Dendritic cell treated with granulocyte-macrophage colony-stimulating factor and Interleukin-4, amounts not matched to agents 40 ng/mL and 50 ng/mL, for 4 days (primary cell): Measurements from ENCODE around the gene HES5.

Experiments used
- H3K27ac Mint-ChIP-seq: one replicate; pipeline ENCODE4 v1.8.0; 2022; ENCODE audit warnings: mild to moderate bottlenecking, mixed read lengths
- H3K27me3 Mint-ChIP-seq: one replicate; pipeline ENCODE4 v1.8.0; 2022; ENCODE audit warnings: mild to moderate bottlenecking, mixed read lengths
- H3K36me3 Mint-ChIP-seq: one replicate; pipeline ENCODE4 v1.8.0; 2022; ENCODE audit warnings: low read depth, mixed read lengths
- H3K4me1 Mint-ChIP-seq: one replicate; pipeline ENCODE4 v1.8.0; 2022; ENCODE audit warnings: low read depth, mixed read lengths
- H3K4me3 Mint-ChIP-seq: one replicate; pipeline ENCODE4 v1.8.0; 2022; ENCODE audit warnings: mild to moderate bottlenecking, moderate library complexity, mixed read lengths
- H3K9me3 Mint-ChIP-seq: one replicate; pipeline ENCODE4 v1.8.0; 2022; ENCODE audit warnings: mixed read lengths
- intact Hi-C: fragments of 100-400 bp; cut with micrococcal nuclease; formaldehyde crosslinking; loops from one replicate; pipeline ENCODE4 v1.15.0; 2022

The HES5 gene

GRCh38 chr1:2496087-2496622, 33.9 kb downstream of the HES5 start:
- H3K27ac Mint-ChIP-seq, result no peak overlapping the region
- no peaks in the 10 kb centered on the region for H3K9me3 Mint-ChIP-seq
- intact Hi-C loops, result no loop called here
- H3K4me3 Mint-ChIP-seq, result no peak overlapping the region
- peaks cover 10% of the 10 kb centered on the region for H3K4me1 Mint-ChIP-seq
- H3K27me3 Mint-ChIP-seq, result peaks cover 7% of the 10 kb centered on the region
- H3K36me3 Mint-ChIP-seq, result no peaks in the 10 kb centered on the region

DNA sequence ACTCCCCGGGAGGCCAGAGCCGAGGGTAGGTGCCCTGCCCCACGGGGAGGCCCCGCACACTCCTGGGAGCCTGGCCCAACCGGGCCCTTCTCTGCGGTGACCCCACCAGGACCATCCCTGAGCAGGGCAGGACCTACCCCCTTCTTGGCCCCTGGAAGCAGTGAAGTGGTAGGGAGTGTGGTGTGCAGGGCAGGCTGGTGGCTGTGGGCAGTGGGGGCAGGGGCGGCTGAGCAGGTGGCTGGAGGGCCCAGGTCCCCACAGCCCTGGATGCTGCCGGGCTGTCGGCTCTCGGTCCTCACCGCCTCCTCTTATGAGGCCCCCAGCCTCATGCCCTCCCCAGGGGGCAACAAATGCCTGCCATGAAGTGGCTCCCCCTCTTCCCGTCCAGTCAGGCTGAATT, 34.5 kb downstream of the HES5 start:
- H3K36me3 Mint-ChIP-seq, result no peaks in the 10 kb centered on the region
- H3K9me3 Mint-ChIP-seq, result no peaks in the 10 kb centered on the region
- H3K27ac Mint-ChIP-seq, result no peak overlapping the region
- H3K4me1 Mint-ChIP-seq, result peaks cover 10% of the 10 kb centered on the region
- peaks cover 7% of the 10 kb centered on the region for H3K27me3 Mint-ChIP-seq
- no peak overlapping the region for H3K4me3 Mint-ChIP-seq
- intact Hi-C loops, result no loop called here

- Mint-ChIP-seq H3K27ac (no peak overlapping the region), H3K36me3 (no peaks in the 10 kb centered on the region), H3K4me3 (no peak overlapping the region), H3K4me1 (peaks cover 5% of the 10 kb centered on the region), H3K9me3 (no peaks in the 10 kb centered on the region), H3K27me3 (peaks cover 7% of the 10 kb centered on the region)
- intact Hi-C loops, result no loop called here
These were observed 35.0 kb downstream of the HES5 start for GRCh38 chr1:2495026-2495425.

DNA sequence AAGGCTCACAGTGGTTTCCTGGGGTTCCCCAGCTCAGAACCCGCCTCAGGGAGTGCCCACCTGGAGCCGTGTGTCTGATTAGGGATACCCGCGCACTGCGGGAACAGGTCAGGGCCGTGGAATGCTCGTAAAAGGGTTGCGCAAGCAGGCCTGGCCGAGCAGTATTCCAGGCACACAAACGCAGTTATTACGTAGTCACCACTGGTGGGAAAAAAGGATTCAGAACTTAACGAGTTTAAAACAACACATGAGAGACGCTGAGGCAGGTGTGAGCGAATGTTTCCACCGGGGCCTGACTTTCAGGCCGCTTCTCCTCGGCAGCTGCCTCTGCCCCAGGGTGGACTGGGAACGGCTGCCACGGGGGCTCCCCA, 35.8 kb downstream of the HES5 start:
- Mint-ChIP-seq H3K36me3 (no peaks in the 10 kb centered on the region), H3K9me3 (no peaks in the 10 kb centered on the region), H3K4me3 (no peak overlapping the region), H3K27ac (no peak overlapping the region), H3K4me1 (no peaks in the 10 kb centered on the region), H3K27me3 (peaks cover 7% of the 10 kb centered on the region)
- intact Hi-C loops, result no loop called here

GRCh38 chr1:2493691-2494322, 36.3 kb downstream of the HES5 start:
- H3K4me1 Mint-ChIP-seq, result no peaks in the 10 kb centered on the region
- no peak overlapping the region for H3K27ac Mint-ChIP-seq
- H3K27me3 Mint-ChIP-seq, result peaks cover 7% of the 10 kb centered on the region
- H3K36me3 Mint-ChIP-seq, result no peaks in the 10 kb centered on the region
- no peak overlapping the region for H3K4me3 Mint-ChIP-seq
- intact Hi-C loops, result no loop called here
- peaks cover 5% of the 10 kb centered on the region for H3K9me3 Mint-ChIP-seq

GRCh38 chr1:2493218-2493617, 36.8 kb downstream of the HES5 start:
- Mint-ChIP-seq H3K4me1 (no peaks in the 10 kb centered on the region), H3K4me3 (no peak overlapping the region), H3K36me3 (no peaks in the 10 kb centered on the region), H3K27ac (no peak overlapping the region), H3K27me3 (peaks cover 7% of the 10 kb centered on the region), H3K9me3 (peaks cover 10% of the 10 kb centered on the region)
- intact Hi-C loops, result no loop called here

DNA sequence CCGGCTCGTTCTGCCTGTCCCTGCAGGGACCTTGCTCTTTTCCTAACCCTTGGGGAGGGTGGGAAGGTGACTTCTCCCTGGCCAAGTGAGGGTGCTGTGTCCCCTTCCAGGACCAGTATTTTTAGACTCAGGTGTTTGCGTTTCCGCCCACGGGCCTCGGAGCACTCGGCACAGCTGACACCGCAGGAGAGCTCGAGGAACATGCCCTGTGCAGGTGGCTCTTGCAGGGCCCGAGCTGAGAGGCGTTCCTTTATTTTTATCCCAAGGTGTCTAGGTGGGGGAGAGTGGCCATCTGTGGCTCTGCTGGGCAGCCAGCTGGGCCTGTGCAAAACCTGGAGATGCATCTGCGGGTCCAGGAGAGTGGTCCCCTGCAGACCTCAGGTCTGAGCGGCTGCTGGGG, 38.0 kb downstream of the HES5 start:
- intact Hi-C loops, result no loop called here
- peaks cover 17% of the 10 kb centered on the region for H3K9me3 Mint-ChIP-seq
- H3K36me3 Mint-ChIP-seq, result no peaks in the 10 kb centered on the region
- no peaks in the 10 kb centered on the region for H3K4me1 Mint-ChIP-seq
- no peak overlapping the region for H3K4me3 Mint-ChIP-seq
- peaks cover 7% of the 10 kb centered on the region for H3K27me3 Mint-ChIP-seq
- H3K27ac Mint-ChIP-seq, result no peak overlapping the region

DNA sequence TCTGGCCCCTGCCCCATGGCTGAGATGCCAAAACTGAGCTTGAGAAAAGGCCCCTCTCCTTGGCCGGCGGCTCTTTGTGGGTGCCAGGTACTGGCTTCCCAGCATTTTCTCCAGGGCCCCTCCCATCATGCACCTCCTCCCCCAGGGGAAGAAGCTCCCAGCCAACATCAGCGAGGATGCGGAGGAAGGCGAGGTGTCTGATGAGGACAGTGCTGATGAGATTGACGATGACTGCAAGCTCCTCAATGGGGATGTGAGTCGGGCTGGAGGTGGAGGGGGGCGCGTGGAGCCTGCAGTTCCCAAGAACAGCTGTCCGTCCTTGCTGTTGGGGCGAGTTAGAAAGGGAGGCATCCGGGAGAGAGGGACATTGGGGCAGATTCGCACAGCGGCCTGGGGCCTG, 40.4 kb downstream of the HES5 start:
- intact Hi-C loops, result no loop called here
- Mint-ChIP-seq H3K4me1 (no peaks in the 10 kb centered on the region), H3K27me3 (peaks cover 7% of the 10 kb centered on the region), H3K27ac (no peak overlapping the region), H3K4me3 (no peak overlapping the region), H3K9me3 (peaks cover 17% of the 10 kb centered on the region), H3K36me3 (no peaks in the 10 kb centered on the region)

DNA sequence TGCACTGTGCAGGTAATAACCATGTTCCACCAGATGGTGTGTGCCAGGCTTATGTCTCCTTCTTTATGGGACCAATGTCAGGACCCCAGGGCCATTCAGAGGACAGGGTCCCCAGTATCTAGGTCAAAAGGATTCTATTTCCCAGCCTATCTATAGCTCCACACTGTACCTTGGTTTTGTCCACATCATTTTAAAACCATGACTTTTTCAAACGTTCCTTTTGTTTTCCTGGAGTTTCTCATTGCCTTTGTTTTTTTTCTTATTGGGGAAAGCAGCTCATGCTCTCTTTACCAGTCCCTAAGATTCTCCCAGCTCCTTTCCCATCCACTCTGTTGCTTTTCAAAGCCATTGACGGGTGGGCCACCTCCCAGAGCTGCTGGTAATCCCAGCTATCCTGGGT, 41.4 kb downstream of the HES5 start:
- H3K9me3 Mint-ChIP-seq, result peaks cover 17% of the 10 kb centered on the region
- peaks cover 3% of the 10 kb centered on the region for H3K27me3 Mint-ChIP-seq
- no peak overlapping the region for H3K4me3 Mint-ChIP-seq
- H3K36me3 Mint-ChIP-seq, result no peaks in the 10 kb centered on the region
- no peak overlapping the region for H3K27ac Mint-ChIP-seq
- no peaks in the 10 kb centered on the region for H3K4me1 Mint-ChIP-seq
- intact Hi-C loops, result no loop called here

DNA sequence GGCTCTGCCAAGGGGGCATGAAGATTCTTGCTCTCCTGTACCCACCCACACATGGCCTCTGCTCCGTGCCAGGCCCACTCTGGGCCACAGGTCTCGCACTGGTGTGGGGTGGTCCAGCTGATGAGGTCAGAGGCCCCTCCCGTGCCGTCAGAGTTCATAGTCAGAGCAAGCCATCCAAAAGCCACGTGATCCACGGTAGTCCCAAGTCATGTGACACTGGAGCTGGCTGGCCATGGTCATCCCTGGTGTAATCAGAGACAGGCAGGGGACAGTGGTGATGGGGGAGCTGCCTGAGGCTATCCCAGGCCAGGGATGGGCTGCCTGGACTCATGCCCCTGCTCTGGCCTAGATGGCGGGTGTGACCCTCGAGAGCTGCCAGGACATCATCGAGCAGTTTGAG, 43.5 kb downstream of the HES5 start:
- H3K4me1 Mint-ChIP-seq, result no peaks in the 10 kb centered on the region
- peaks cover 17% of the 10 kb centered on the region for H3K9me3 Mint-ChIP-seq
- no peaks in the 10 kb centered on the region for H3K36me3 Mint-ChIP-seq
- H3K27ac Mint-ChIP-seq, result no peak overlapping the region
- H3K4me3 Mint-ChIP-seq, result no peak overlapping the region
- H3K27me3 Mint-ChIP-seq, result no peaks in the 10 kb centered on the region
- intact Hi-C loops, result no loop called here

- intact Hi-C loops, result no loop called here
These were observed 44.0 kb downstream of the HES5 start for GRCh38 chr1:2486041-2486440.

GRCh38 chr1:2483970-2484369, 46.1 kb downstream of the HES5 start:
- H3K36me3 Mint-ChIP-seq, result no peaks in the 10 kb centered on the region
- intact Hi-C loops, result no loop called here
- H3K27ac Mint-ChIP-seq, result no peak overlapping the region

More at GRCh38 chr1:2486041-2486440, 44.0 kb downstream of the HES5 start:
- H3K4me1 Mint-ChIP-seq, result no peaks in the 10 kb centered on the region
- no peaks in the 10 kb centered on the region for H3K36me3 Mint-ChIP-seq
- no peaks in the 10 kb centered on the region for H3K27me3 Mint-ChIP-seq
- no peak overlapping the region for H3K4me3 Mint-ChIP-seq
- no peak overlapping the region for H3K27ac Mint-ChIP-seq
- H3K9me3 Mint-ChIP-seq, result peaks cover 17% of the 10 kb centered on the region

GRCh38 chr1:2483026-2483425, 47.0 kb downstream of the HES5 start:
- Mint-ChIP-seq H3K36me3 (no peaks in the 10 kb centered on the region), H3K4me1 (no peaks in the 10 kb centered on the region), H3K27ac (no peak overlapping the region), H3K9me3 (peaks cover 5% of the 10 kb centered on the region), H3K27me3 (no peaks in the 10 kb centered on the region), H3K4me3 (no peak overlapping the region)
- intact Hi-C loops, result no loop called here

More at GRCh38 chr1:2483970-2484369, 46.1 kb downstream of the HES5 start:
- Mint-ChIP-seq H3K27me3 (no peaks in the 10 kb centered on the region), H3K4me1 (no peaks in the 10 kb centered on the region), H3K9me3 (peaks cover 14% of the 10 kb centered on the region), H3K4me3 (no peak overlapping the region)

GRCh38 chr1:2482588-2482987, 47.5 kb downstream of the HES5 start:
- no peak overlapping the region for H3K4me3 Mint-ChIP-seq
- H3K4me1 Mint-ChIP-seq, result no peaks in the 10 kb centered on the region

DNA sequence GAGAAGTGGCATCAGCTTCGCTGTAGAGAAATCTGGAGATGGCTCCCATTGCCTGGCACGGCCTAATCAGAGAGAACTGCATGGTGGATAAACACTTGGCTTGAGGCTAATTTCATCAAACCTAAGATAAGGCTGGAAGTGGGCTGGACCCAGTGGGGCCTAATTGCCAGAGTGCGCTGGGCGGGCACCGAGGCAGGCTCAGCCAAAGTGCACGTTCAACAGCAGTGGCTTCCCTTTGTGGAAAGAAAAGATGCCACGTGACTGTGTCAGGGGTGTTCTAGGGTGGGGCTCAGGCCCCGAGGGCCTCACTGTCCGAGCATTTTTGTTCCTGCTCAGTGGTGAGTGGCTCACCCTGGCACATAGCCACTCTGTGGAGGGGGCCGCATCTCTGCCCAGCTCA, 48.2 kb downstream of the HES5 start:
- no peaks in the 10 kb centered on the region for H3K27me3 Mint-ChIP-seq
- no peaks in the 10 kb centered on the region for H3K36me3 Mint-ChIP-seq
- intact Hi-C loops, result no loop called here
- no peak overlapping the region for H3K27ac Mint-ChIP-seq
- H3K9me3 Mint-ChIP-seq, result no peaks in the 10 kb centered on the region
- H3K4me3 Mint-ChIP-seq, result no peak overlapping the region
- H3K4me1 Mint-ChIP-seq, result no peaks in the 10 kb centered on the region

More at GRCh38 chr1:2482588-2482987, 47.5 kb downstream of the HES5 start:
- no peaks in the 10 kb centered on the region for H3K27me3 Mint-ChIP-seq
- peaks cover under 1% of the 10 kb centered on the region for H3K9me3 Mint-ChIP-seq
- no peaks in the 10 kb centered on the region for H3K36me3 Mint-ChIP-seq
- H3K27ac Mint-ChIP-seq, result no peak overlapping the region
- intact Hi-C loops, result no loop called here
